Left ventricle myocardium inferior (tissue), 1 donor: ENCODE measurements around the gene PGRMC2. TPM values are rescaled to one million over a fixed set of nuclear protein-coding genes. Genes with fewer than 3 reads are reported as not detected.
A peak's percentile ranks its signal among the peaks of the same experiment; 100 is the strongest.

Experiments
- DNase-seq: peaks from one replicate; pipeline ENCODE4 v3.0.0-alpha.2; 2020
- H3K27ac ChIP-seq: fragments of 200-600 bp; replicated peaks from 2 replicates; pipeline ENCODE4 v1.8.0; 2021
- H3K27me3 ChIP-seq: fragments of 200-600 bp; 2 replicates; pipeline ENCODE4 v1.8.0; 2021; ENCODE audit warnings: low read depth
- H3K36me3 ChIP-seq: fragments of 200-600 bp; 2 replicates; pipeline ENCODE4 v1.8.0; 2021
- H3K4me1 ChIP-seq: fragments of 200-600 bp; 2 replicates; pipeline ENCODE4 v1.8.0; 2021
- H3K4me3 ChIP-seq: fragments of 200-600 bp; 2 replicates; pipeline ENCODE4 v1.8.0; 2021; ENCODE audit warnings: mild to moderate bottlenecking, moderate library complexity
- H3K9me3 ChIP-seq: fragments of 200-600 bp; replicated peaks from 2 replicates; pipeline ENCODE4 v1.8.0; 2021
- intact Hi-C: fragments of 100-400 bp; cut with micrococcal nuclease; formaldehyde crosslinking; loops from one replicate; pipeline ENCODE4 v1.11.0; 2022
- total RNA-seq: library from RNA; stranded (reverse); fragmentation: NEBNext Ultra II Directional; extraction: Animal tissue kit (Norgen Biotek cat#: 25700); gene quantifications from one replicate; pipeline ENCODE4 v1.2.1, GENCODE V29; 2021
- TF ChIP-seq, protein P1 (sequence below): fragments of 200-600 bp; IDR thresholded peaks from 2 replicates; pipeline ENCODE4 v1.8.0; 2021; ENCODE audit warnings: antibody characterized with exemption, mild to moderate bottlenecking, borderline replicate concordance
- donor health status: DM: no; HTN: yes; CAD: no; lungs with severe emphysema.

Gene PGRMC2
- total RNA-seq, 1 donor from 2014 or later = 65.4 TPM

DNA sequence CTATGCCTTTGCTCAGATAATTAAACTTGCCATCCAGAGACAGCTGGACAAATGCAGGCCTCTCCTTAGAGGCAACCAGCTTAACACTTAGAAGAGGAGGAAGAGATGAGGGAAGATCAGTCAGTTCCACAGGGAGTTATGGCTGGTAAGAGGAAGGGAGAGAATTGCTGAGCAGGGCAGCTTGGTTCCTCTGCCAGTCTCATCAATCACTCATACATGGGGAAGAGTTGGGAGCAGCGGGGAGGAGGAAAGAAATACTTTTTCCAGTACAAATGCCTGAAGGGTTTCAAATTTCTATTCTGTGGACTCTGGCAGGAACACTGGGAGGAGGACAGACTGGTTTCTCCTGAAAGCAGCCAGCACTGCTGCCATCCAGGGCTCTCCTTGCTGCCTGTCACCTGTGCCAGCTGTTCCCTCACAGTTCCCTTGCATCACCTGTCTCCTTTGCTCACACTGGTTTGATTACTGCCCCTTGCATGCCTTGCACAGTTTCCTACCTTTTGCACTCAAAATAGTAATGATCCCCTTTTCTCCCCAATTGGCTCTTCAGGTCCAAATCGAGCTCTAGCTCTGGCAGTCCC is 59.5 kb downstream of the PGRMC2 start:
- Histone ChIP-seq H3K27ac (no peak overlapping the region), H3K4me1 (no peaks in the 10 kb centered on the region), H3K9me3 (no peaks in the 10 kb centered on the region), H3K4me3 (no peak overlapping the region), H3K27me3 (no peaks in the 10 kb centered on the region), H3K36me3 (no peaks in the 10 kb centered on the region)
- TF ChIP-seq, protein P1, sequence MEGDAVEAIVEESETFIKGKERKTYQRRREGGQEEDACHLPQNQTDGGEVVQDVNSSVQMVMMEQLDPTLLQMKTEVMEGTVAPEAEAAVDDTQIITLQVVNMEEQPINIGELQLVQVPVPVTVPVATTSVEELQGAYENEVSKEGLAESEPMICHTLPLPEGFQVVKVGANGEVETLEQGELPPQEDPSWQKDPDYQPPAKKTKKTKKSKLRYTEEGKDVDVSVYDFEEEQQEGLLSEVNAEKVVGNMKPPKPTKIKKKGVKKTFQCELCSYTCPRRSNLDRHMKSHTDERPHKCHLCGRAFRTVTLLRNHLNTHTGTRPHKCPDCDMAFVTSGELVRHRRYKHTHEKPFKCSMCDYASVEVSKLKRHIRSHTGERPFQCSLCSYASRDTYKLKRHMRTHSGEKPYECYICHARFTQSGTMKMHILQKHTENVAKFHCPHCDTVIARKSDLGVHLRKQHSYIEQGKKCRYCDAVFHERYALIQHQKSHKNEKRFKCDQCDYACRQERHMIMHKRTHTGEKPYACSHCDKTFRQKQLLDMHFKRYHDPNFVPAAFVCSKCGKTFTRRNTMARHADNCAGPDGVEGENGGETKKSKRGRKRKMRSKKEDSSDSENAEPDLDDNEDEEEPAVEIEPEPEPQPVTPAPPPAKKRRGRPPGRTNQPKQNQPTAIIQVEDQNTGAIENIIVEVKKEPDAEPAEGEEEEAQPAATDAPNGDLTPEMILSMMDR = no peak
- intact Hi-C loops = no loop called here
- no peak for DNase-seq

DNA sequence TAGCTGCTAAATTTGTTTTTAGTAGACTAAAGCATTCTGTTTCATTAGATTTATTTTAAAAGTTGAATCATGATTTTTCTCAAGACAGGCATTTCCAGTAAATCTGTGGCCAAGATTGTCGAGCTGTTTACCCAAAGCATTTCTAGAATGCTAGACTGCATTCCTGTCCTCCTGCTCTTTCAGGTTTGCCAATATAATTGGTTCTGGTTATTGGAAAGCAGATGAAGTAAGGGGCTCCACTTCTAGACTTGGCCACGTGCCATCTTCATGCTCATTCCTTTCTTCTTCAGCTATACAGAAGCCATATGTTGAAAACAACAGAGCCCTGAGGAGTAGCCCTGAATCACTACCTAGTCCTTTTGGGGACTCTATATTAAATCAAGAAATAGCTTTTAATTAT is 62.5 kb downstream of the PGRMC2 start:
- Histone ChIP-seq H3K36me3 (no peaks in the 10 kb centered on the region), H3K9me3 (no peaks in the 10 kb centered on the region), H3K27me3 (no peaks in the 10 kb centered on the region), H3K4me3 (no peak overlapping the region), H3K27ac (no peak overlapping the region), H3K4me1 (peaks cover 2% of the 10 kb centered on the region)
- TF ChIP-seq, protein P1 = no peak
- intact Hi-C loops = no loop called here
- DNase-seq = no peak

DNA sequence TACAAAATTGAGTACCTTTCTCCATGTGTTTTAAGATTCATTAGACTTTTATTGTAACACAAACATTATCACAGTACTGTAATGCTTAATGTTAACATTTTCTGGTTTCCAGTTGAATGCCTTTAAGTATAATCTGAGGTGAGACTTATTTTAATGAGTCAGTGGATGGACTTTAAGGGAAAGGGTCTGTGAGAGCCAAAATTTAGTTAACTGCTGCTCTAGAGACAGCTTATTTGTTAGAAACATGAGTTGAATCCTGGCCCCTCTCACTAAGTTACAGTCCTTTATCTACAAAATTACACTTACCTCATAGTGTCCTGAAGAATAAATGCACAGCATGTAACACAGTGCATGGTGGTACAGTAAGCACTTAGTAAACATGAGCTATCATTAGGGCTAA is 66.0 kb downstream of the PGRMC2 start:
- H3K27me3 ChIP-seq = no peaks in the 10 kb centered on the region
- TF ChIP-seq, protein P1 = no peak
- no peaks in the 10 kb centered on the region for H3K9me3 ChIP-seq
- no peaks in the 10 kb centered on the region for H3K36me3 ChIP-seq
- no peak overlapping the region for H3K4me3 ChIP-seq
- DNase-seq = no peak
- no peak overlapping the region for H3K27ac ChIP-seq
- peaks cover 6% of the 10 kb centered on the region for H3K4me1 ChIP-seq
- intact Hi-C loops = no loop called here

DNA sequence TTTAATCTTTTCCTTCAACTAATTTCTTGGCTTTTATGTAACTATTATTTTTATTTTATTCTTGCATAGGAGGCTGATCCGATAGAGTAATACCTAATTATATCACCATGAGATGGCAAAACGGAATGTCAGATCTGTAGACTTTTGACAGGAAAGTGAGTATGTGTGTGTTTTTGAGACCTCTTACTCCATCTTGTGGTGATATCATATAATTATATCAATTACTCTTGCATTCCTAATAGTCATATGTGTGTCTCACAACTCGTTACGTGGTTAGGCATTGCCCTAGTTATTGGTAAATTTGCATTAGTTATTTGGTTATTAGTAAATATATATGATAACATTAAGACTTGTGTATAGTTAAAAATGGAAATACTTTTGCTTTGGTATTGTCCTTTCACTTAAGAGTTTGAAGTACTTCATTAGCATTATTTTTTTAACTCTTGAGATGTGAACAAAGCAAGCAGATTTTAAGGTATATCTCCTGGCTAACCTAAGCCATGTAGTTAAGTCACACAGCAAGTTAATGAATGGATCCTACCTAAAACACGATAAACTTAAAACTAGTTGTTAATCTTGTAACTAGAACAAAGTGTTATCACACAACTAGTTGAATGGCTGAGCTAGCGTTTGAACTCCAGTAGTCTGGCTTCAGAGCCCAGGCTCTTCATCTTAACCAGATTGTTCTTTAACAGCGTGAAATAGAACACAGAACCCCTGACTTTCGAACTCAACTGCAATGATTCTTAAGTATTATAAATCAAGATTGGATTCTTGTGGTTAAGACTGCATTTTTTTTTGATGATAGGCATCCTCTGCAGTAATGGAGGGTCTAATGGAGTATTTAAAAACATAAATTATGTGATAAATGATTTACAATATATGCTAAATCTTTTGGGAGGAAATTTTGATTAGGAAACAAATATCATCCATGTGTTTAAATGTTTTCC is 67.1 kb downstream of the PGRMC2 start:
- Histone ChIP-seq H3K27me3 (no peaks in the 10 kb centered on the region), H3K4me1 (peaks cover 6% of the 10 kb centered on the region), H3K4me3 (no peak overlapping the region), H3K36me3 (no peaks in the 10 kb centered on the region), H3K27ac (no peak overlapping the region), H3K9me3 (no peaks in the 10 kb centered on the region)
- intact Hi-C loops = no loop called here
- DNase-seq = no peak
- TF ChIP-seq, protein P1 = peak; percentile 48

Other genes starting within 250 kb of the PGRMC2 start
- gene LARP1B, start 226.5 kb downstream of the PGRMC2 start, total RNA-seq = 16.1 TPM